Adrenal gland (tissue), 12 donors: ENCODE results near the gene ST8SIA4. TPM values are rescaled to one million over a fixed set of nuclear protein-coding genes. Genes with fewer than 3 reads are reported as not detected.

Experiments
- DNase-seq, 7 donors: peaks; one replicate each; pipeline ENCODE4 v3.0.0-alpha.2; 2019 to 2020
- H3K27ac ChIP-seq, 5 donors: fragments of 200-600 bp; sonication (generic) in 4 of 5; 1 replicate in 3 of 5; 2 replicates in 2 of 5; pipeline versions ENCODE4 v1.5.1 to v1.8.0; 2016 to 2020; ENCODE audit warnings: mild to moderate bottlenecking in 1 of 5
- H3K27me3 ChIP-seq: fragments of 200-600 bp; 2 replicates; pipeline ENCODE4 v1.8.0; 2021
- H3K36me3 ChIP-seq, 2 donors: fragments of 200-600 bp; replicated peaks in 1 of 2; 1 replicate in 1 of 2; 2 replicates in 1 of 2; pipeline versions ENCODE4 v1.5.1 to v1.8.0; 2018 to 2022
- H3K4me1 ChIP-seq, 2 donors: fragments of 200-600 bp; replicated peaks in 1 of 2; 1 replicate in 1 of 2; 2 replicates in 1 of 2; pipeline versions ENCODE4 v1.5.1 to v1.8.0; 2018 to 2021
- H3K4me3 ChIP-seq, 4 donors: fragments of 200-600 bp; sonication (generic) in 3 of 4; one replicate each; pipeline ENCODE4 v1.5.1; 2016 to 2018
- H3K9me3 ChIP-seq, 3 donors: fragments of 200-600 bp; sonication (generic) in 1 of 3; replicated peaks in 1 of 3; 1 replicate in 2 of 3; 2 replicates in 1 of 3; pipeline versions ENCODE4 v1.5.1 to v1.8.0; 2016 to 2021
- CTCF ChIP-seq, 6 experiments: fragments of 450-650 bp in 4 of 6; fragments of 200-600 bp in 2 of 6; sonication (generic) in 1 of 6; IDR thresholded peaks; 1 replicate in 5 of 6; 2 replicates in 1 of 6; pipeline versions ENCODE4 v1.5.1 to v1.8.0; 2016 to 2021; ENCODE audit warnings: antibody characterized with exemption in 6 of 6, mild to moderate bottlenecking in 2 of 6, moderate library complexity in 1 of 6
- POLR2A ChIP-seq, 2 donors: fragments of 450-650 bp; IDR thresholded peaks; one replicate each; pipeline ENCODE4 v1.6.1; 2017; ENCODE audit warnings: antibody characterized with exemption in 2 of 2, mild to moderate bottlenecking in 2 of 2, moderate library complexity in 1 of 2
- WGBS, 4 donors: extraction: QIAGEN DNeasy Blood & Tissue Kit in 2 of 4; methylation state at CpG; one replicate each; pipeline versions ENCODE4 v1.1.5 to v1.1.7; 2013 to 2017; 5-methylcytosine and 5-hydroxymethylcytosine counted together
- intact Hi-C, 2 donors: fragments of 100-400 bp; cut with DNase I; formaldehyde crosslinking; loops; one replicate each; pipeline versions ENCODE4 v1.14.1 to v1.15.0; 2022 to 2023
- polyA plus RNA-seq, 3 donors: library from polyadenylated mRNA; stranded (reverse); fragments of 200-250 nt in 2 of 3; fragments of 350-450 nt in 1 of 3; fragmentation: Illumina TruSeq in 1 of 3; extraction: RNeasy Lipid Tissue Mini Kit (QIAGEN cat#74804) in 1 of 3; gene quantifications; one replicate each; pipeline ENCODE4 v1.2.3, GENCODE V29; 2013 to 2014
- total RNA-seq, 9 donors: library from RNA; depleted of rRNA in 4 of 9; stranded (reverse); fragments of >200 nt in 4 of 9; fragments of 120-200 nt in 1 of 9; fragmentation: NEBNext Ultra II Directional in 1 of 9; extraction: Animal tissue kit (Norgen Biotek cat#: 25700) in 1 of 9; gene quantifications; one replicate each; pipeline versions ENCODE4 v1.1.0 to v1.2.4, GENCODE V29; 2013 to 2023
- donor health status: healthy with polysubstance abuse.
- donor health status: Bipolar disorder and iron deficiency.
- donor health status: DM: yes; HTN: yes; CAD: no.
- donor health status: DM: no; HTN: no; CAD: no.
- donor health status: DM: no; HTN: no; CAD: no.
- donor health status: DM: yes; HTN: yes; CAD: no.

ST8SIA4 gene
- total and polyA plus RNA-seq, 12 donors = 0.85 to 11.4 (median 5.5) TPM

GRCh38 chr5:100772548-100772947, 130.5 kb downstream of the ST8SIA4 start:
- Histone ChIP-seq H3K36me3 (no peaks in the 10 kb centered on the region), H3K4me1 (no peaks in the 10 kb centered on the region), H3K27me3 (no peaks in the 10 kb centered on the region), H3K4me3 (no peak overlapping the region), H3K9me3 (no peaks in the 10 kb centered on the region), H3K27ac (no peak overlapping the region)
- TF ChIP-seq POLR2A (IDR thresholded peaks at IDR 0.05) (no peak), CTCF (IDR thresholded peaks at IDR 0.05) (no peak)
- 78 to 91% (median 86%) methylated on average over 2 of the region's 2 CpGs for WGBS, 4 donors
- intact Hi-C loops = no loop called here
- no peak for DNase-seq

GRCh38 chr5:100772006-100772405, 131.1 kb downstream of the ST8SIA4 start:
- Histone ChIP-seq H3K27me3 (no peaks in the 10 kb centered on the region), H3K36me3 (no peaks in the 10 kb centered on the region), H3K9me3 (no peaks in the 10 kb centered on the region), H3K4me3 (no peak overlapping the region), H3K4me1 (no peaks in the 10 kb centered on the region), H3K27ac (no peak overlapping the region)
- DNase-seq = no peak
- 54 to 76% (median 73%) methylated on average over 3 of the region's 3 CpGs for WGBS, 4 donors
- TF ChIP-seq POLR2A (IDR thresholded peaks at IDR 0.05) (no peak), CTCF (IDR thresholded peaks at IDR 0.05) (no peak)
- intact Hi-C loops = no loop called here

GRCh38 chr5:100771181-100771580, 131.9 kb downstream of the ST8SIA4 start:
- Histone ChIP-seq H3K4me3 (no peak overlapping the region), H3K27ac (no peak overlapping the region), H3K36me3 (no peaks in the 10 kb centered on the region), H3K27me3 (no peaks in the 10 kb centered on the region), H3K4me1 (no peaks in the 10 kb centered on the region), H3K9me3 (no peaks in the 10 kb centered on the region)
- WGBS, 4 donors = 48 to 73% (median 71%) methylated on average over 2 of the region's 2 CpGs
- DNase-seq = no peak
- TF ChIP-seq POLR2A (IDR thresholded peaks at IDR 0.05) (no peak), CTCF (IDR thresholded peaks at IDR 0.05) (no peak)
- intact Hi-C loops = no loop called here

- Histone ChIP-seq H3K27ac (no peak overlapping the region), H3K4me3 (no peak overlapping the region), H3K27me3 (no peaks in the 10 kb centered on the region), H3K9me3 (no peaks in the 10 kb centered on the region), H3K4me1 (no peaks in the 10 kb centered on the region), H3K36me3 (no peaks in the 10 kb centered on the region)
- no peak for DNase-seq
- intact Hi-C loops = no loop called here
- TF ChIP-seq CTCF (IDR thresholded peaks at IDR 0.05) (no peak), POLR2A (IDR thresholded peaks at IDR 0.05) (no peak)
- 69 to 76% (median 71%) methylated on average over 4 of the region's 4 CpGs for WGBS, 4 donors
Measured at GRCh38 chr5:100768221-100768620, 134.9 kb downstream of the ST8SIA4 start.
